Neural cell (in vitro differentiated cells): ENCODE measurements around the gene TUBB3. TPM values are rescaled to one million over a fixed set of nuclear protein-coding genes. Genes with fewer than 3 reads are reported as not detected.
"Not testable (repeated sequence)": the region's sequence is repeated elsewhere in the genome, so short reads cannot be mapped to it uniquely, and the experiment has no call there.

ENCODE experiments used
- H2AFZ ChIP-seq: fragments of 200-600, 300-800 bp; sonication (generic), shearing (Covaris generic); 2 replicates; pipeline ENCODE4 v1.6.0; 2014; ENCODE audit warnings: low read depth, mild to moderate bottlenecking, antibody characterized with exemption, low read length, moderate library complexity
- H3F3A ChIP-seq: fragments of 200-600 bp; shearing (Covaris generic); 2 replicates; pipeline ENCODE4 v1.6.1; 2016; ENCODE audit warnings: mild to moderate bottlenecking, moderate library complexity, mixed read lengths, antibody characterized with exemption, low read length; ENCODE audit not compliant: insufficient read depth, poor library complexity, severe bottlenecking
- H3K27ac ChIP-seq: fragments of 200-600, 300-800 bp; sonication (generic), shearing (Covaris generic); 2 replicates; pipeline ENCODE4 v1.5.1; 2014; ENCODE audit warnings: mild to moderate bottlenecking, low read length, moderate library complexity
- H3K27me3 ChIP-seq: fragments of 300-800, 200-600 bp; sonication (generic), shearing (Covaris generic); 2 replicates; pipeline ENCODE4 v1.6.0; 2014; ENCODE audit warnings: mild to moderate bottlenecking, low read depth, low read length, moderate library complexity; ENCODE audit not compliant: insufficient read depth
- H3K36me3 ChIP-seq: fragments of 300-800, 200-600 bp; sonication (generic), shearing (Covaris generic); 2 replicates; pipeline ENCODE4 v1.5.1; 2014; ENCODE audit warnings: mild to moderate bottlenecking, antibody characterized with exemption, low read length, moderate library complexity; ENCODE audit not compliant: insufficient read depth
- H3K4me2 ChIP-seq: fragments of 300-800, 200-600 bp; sonication (generic), shearing (Covaris generic); 2 replicates; pipeline ENCODE4 v1.6.0; 2014; ENCODE audit warnings: mild to moderate bottlenecking, low read length
- H3K4me3 ChIP-seq: fragments of 300-800, 200-600 bp; sonication (generic), shearing (Covaris generic); 2 replicates; pipeline ENCODE4 v1.5.1; 2014; ENCODE audit warnings: mild to moderate bottlenecking, low read length, moderate library complexity
- H3K79me2 ChIP-seq: fragments of 200-600 bp; shearing (Covaris generic); replicated peaks from 2 replicates; pipeline ENCODE4 v1.6.0; 2014; ENCODE audit warnings: mild to moderate bottlenecking, low read length, moderate library complexity; ENCODE audit not compliant: insufficient read depth
- H3K9ac ChIP-seq: fragments of 300-800, 200-600 bp; sonication (generic), shearing (Covaris generic); 2 replicates; pipeline ENCODE4 v1.6.1; 2016; ENCODE audit warnings: mild to moderate bottlenecking, low read length, mixed read lengths
- H3K9me2 ChIP-seq: fragments of 200-600 bp; shearing (Covaris generic); 2 replicates; pipeline ENCODE4 v1.6.1; 2016; ENCODE audit warnings: mild to moderate bottlenecking, low read length, mixed read lengths; ENCODE audit not compliant: insufficient read depth
- H3K9me3 ChIP-seq: fragments of 200-600, 300-800 bp; sonication (generic), shearing (Covaris generic); 2 replicates; pipeline ENCODE4 v1.6.1; 2016; ENCODE audit warnings: mild to moderate bottlenecking, mixed run types, low read length, moderate library complexity, mixed read lengths
- H4K20me1 ChIP-seq: fragments of 200-600 bp; shearing (Covaris generic); 2 replicates; pipeline ENCODE4 v1.6.1; 2016; ENCODE audit warnings: mild to moderate bottlenecking, mixed run types; ENCODE audit not compliant: insufficient read depth
- EP300 ChIP-seq: fragments of 450-650 bp; conservative IDR thresholded peaks from 2 replicates; pipeline ENCODE4 v1.6.1; 2014; ENCODE audit warnings: antibody characterized with exemption, mild to moderate bottlenecking, moderate library complexity; ENCODE audit not compliant: poor library complexity, severe bottlenecking
- EZH2 ChIP-seq: fragments of 200-600, 300-800 bp; shearing (Covaris generic), sonication (generic); IDR thresholded peaks from 2 replicates; pipeline ENCODE4 v1.6.1; 2014; ENCODE audit warnings: antibody characterized with exemption, low read length, borderline replicate concordance, mild to moderate bottlenecking; ENCODE audit not compliant: insufficient read depth, poor library complexity, severe bottlenecking
- MXI1 ChIP-seq: fragments of 450-650 bp; conservative IDR thresholded peaks from 2 replicates; pipeline ENCODE4 v1.6.1; 2014; ENCODE audit warnings: antibody characterized with exemption, mild to moderate bottlenecking; ENCODE audit not compliant: poor library complexity, severe bottlenecking
- RAD21 ChIP-seq: fragments of 450-650 bp; conservative IDR thresholded peaks from 2 replicates; pipeline ENCODE4 v1.6.1; 2014; ENCODE audit warnings: antibody characterized with exemption, mild to moderate bottlenecking, moderate library complexity
- REST ChIP-seq: IDR thresholded peaks from 2 replicates; pipeline ENCODE4 v1.6.1; 2012; ENCODE audit warnings: borderline replicate concordance
- SMC3 ChIP-seq: fragments of 450-650 bp; conservative IDR thresholded peaks from 2 replicates; pipeline ENCODE4 v1.6.1; 2014; ENCODE audit warnings: antibody characterized with exemption, mild to moderate bottlenecking, moderate library complexity; ENCODE audit not compliant: poor library complexity
- polyA plus RNA-seq: library from polyadenylated mRNA; depleted of rRNA; stranded (reverse); fragments of >200 nt; gene quantifications from 2 replicates; pipeline ENCODE4 v1.2.3, GENCODE V29; 2014

The TUBB3 gene
- polyA plus RNA-seq, 1 donor from 2014 or later = 2,442 TPM

- Histone ChIP-seq H3K9me2 (no peaks in the 10 kb centered on the region), H3F3A (no peaks in the 10 kb centered on the region), H3K9ac (no peak overlapping the region), H3K36me3 (no peaks in the 10 kb centered on the region), H4K20me1 (no peaks in the 10 kb centered on the region), H3K4me2 (no peak overlapping the region), H3K27me3 (no peaks in the 10 kb centered on the region), H2AFZ (no peak overlapping the region), H3K9me3 (no peaks in the 10 kb centered on the region), H3K27ac (no peak overlapping the region), H3K4me3 (no peak overlapping the region), H3K79me2 (peaks cover 1% of the 10 kb centered on the region)
- TF ChIP-seq EZH2 = no peak
- no peak for TF ChIP-seq SMC3
- TF ChIP-seq REST = no peak
- TF ChIP-seq MXI1 = no peak
- TF ChIP-seq RAD21 = no peak
- TF ChIP-seq EP300 = no peak
Measured at GRCh38 chr16:89913408-89914387, 9.4 kb upstream of the TUBB3 start.

GRCh38 chr16:89914642-89915285 is 8.4 kb upstream of the TUBB3 start:
- not testable (repeated sequence) for H3K9me2 ChIP-seq, H3K4me2 ChIP-seq, H3K9me3 ChIP-seq, H4K20me1 ChIP-seq, H3K79me2 ChIP-seq, H3F3A ChIP-seq, H3K4me3 ChIP-seq, H3K27me3 ChIP-seq, H3K9ac ChIP-seq, H3K36me3 ChIP-seq, H3K27ac ChIP-seq, H2AFZ ChIP-seq
